Naive thymus-derived CD8-positive, alpha-beta T cell (primary cell): ENCODE results near the gene GGACT. TPM values are rescaled to one million over a fixed set of nuclear protein-coding genes. Genes with fewer than 3 reads are reported as not detected.

ENCODE experiments used
- ATAC-seq, 2 donors: fragments of 150-1000 bp; cut with Tn5 transposase in 1 of 2; sonication (Bioruptor Pico), chemical (Tn5 transposase) in 1 of 2; 1 replicate in 1 of 2; 2 replicates in 1 of 2; pipeline ENCODE4 v1.10.0; 2021; ENCODE audit warnings: mild to moderate bottlenecking in 2 of 2, moderate library complexity in 2 of 2
- POLR2A ChIA-PET: fragments of 350-600 bp; sonication (Branson Sonifier 250); formaldehyde crosslinking; loops from one replicate; lab custom pipeline; 2021; ENCODE audit warnings: antibody characterized with exemption; lab: Charles Lee
- DNase-seq, 10 donors: peaks; one replicate each; pipeline versions ENCODE4 v3.0.0 to v3.0.0-alpha.2; 2020 to 2022
- H3K27ac Mint-ChIP-seq, 10 donors: one replicate each; pipeline ENCODE4 v1.8.0; 2020 to 2022; ENCODE audit warnings: mild to moderate bottlenecking in 10 of 10, mixed read lengths in 10 of 10, moderate library complexity in 4 of 10, inconsistent platforms in 1 of 10
- H3K27me3 Mint-ChIP-seq, 5 donors: one replicate each; pipeline ENCODE4 v1.8.0; 2021 to 2022; ENCODE audit warnings: mixed read lengths in 5 of 5
- H3K36me3 Mint-ChIP-seq, 3 donors: one replicate each; pipeline ENCODE4 v1.8.0; 2020 to 2022; ENCODE audit warnings: mixed read lengths in 3 of 3, mild to moderate bottlenecking in 2 of 3, inconsistent platforms in 1 of 3
- H3K4me1 Mint-ChIP-seq, 4 donors: one replicate each; pipeline ENCODE4 v1.8.0; 2021 to 2022; ENCODE audit warnings: mixed read lengths in 4 of 4
- H3K4me3 Mint-ChIP-seq, 10 donors: one replicate each; pipeline ENCODE4 v1.8.0; 2020 to 2022; ENCODE audit warnings: mild to moderate bottlenecking in 10 of 10, mixed read lengths in 10 of 10, moderate library complexity in 6 of 10, inconsistent platforms in 1 of 10
- H3K9me3 Mint-ChIP-seq, 9 donors: one replicate each; pipeline ENCODE4 v1.8.0; 2020 to 2022; ENCODE audit warnings: mixed read lengths in 9 of 9, mild to moderate bottlenecking in 3 of 9, inconsistent platforms in 1 of 9, moderate library complexity in 1 of 9
- polyA plus RNA-seq, 3 donors: library from polyadenylated mRNA; unstranded; fragments of 300-500 nt; fragmentation: Illumina TruSeq; gene quantifications; one replicate each; pipeline ENCODE4 v1.2.3, GENCODE V29; 2021
- total RNA-seq, 8 experiments: library from RNA in 2 of 8; stranded (reverse) in 2 of 8; gene quantifications; one replicate each; pipeline ENCODE4 v1.2.3 and lab custom pipeline; 2021 to 2026

GGACT gene
- total and polyA plus RNA-seq, 5 experiments from 2014 or later: 3.5 to 10.4 (median 5.3) TPM

DNA sequence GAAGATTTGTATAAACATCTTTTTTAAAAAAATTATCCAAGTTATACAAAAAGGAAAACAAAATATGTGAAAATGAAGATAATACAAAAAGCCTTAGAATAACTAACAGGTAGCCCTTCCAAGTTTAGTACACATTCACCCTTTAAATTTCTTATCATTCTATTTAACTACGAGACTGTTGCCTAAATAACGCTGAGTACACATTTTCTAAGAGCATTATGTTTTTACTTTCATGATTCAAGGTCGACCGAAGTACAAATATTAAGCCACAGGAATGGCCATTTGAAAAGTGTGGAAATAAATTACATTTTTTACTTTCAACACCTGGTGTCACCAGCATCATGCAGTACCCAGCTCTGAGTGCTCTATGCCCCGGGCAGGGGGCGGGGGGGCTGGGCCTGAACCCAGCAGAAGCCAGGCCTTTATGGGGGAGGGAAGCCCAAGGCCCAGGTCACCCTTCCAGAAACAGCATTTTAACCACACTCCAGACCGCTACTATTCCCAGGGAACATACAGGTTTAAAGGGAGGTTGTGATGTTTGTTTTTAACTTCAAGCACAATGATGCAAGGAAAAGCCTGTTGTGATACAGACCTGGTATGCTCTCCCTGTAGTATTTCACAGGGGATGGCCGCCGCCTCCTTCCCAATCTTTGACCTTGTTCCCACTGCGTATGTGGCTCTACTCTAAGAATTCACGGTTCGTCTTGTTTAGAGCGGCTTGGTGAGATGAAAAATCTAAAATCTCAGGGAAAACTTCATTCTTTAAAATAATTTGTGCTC, 24.0 kb downstream of the GGACT start:
- Mint-ChIP-seq H3K27me3 (no peaks in the 10 kb centered on the region), H3K4me3 (no peak overlapping the region), H3K27ac (no peak overlapping the region), H3K36me3 (peaks cover 4 to 6% (median 5%) of the 10 kb centered on the region in 3 donors), H3K9me3 (peaks cover 0 to 2% (median 0%) of the 10 kb centered on the region in 9 donors), H3K4me1 (peaks cover 0 to 12% (median 6%) of the 10 kb centered on the region in 4 donors)
- POLR2A ChIA-PET: no interaction called here
- DNase-seq (no peak), ATAC-seq (no peak)

DNA sequence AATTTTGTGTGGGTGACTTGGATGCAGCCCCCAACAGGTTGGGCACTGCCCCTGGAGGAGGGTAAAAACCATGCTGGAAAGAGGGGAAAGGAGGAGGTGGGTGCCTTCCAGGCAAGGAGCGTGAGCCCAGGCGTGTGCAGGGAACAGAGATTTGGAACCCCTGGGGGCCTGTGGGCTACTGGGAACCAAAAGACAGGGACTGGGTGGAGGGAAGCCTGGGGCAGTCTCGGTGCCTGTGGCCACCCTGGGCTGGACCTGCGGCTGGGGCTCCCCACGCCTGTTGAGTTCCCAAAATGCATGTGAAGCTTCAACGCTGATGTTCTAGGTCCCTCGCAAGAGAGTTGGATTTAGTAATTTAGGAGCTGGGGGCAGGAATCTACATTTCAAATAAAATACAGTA, 24.8 kb downstream of the GGACT start:
- H3K27ac Mint-ChIP-seq: no peak overlapping the region
- DNase-seq (no peak), ATAC-seq (no peak)
- H3K9me3 Mint-ChIP-seq: peaks cover 0 to 2% (median 0%) of the 10 kb centered on the region in 9 donors
- peaks cover 0 to 12% (median 6%) of the 10 kb centered on the region in 4 donors for H3K4me1 Mint-ChIP-seq
- H3K36me3 Mint-ChIP-seq: peaks cover 4 to 6% (median 5%) of the 10 kb centered on the region in 3 donors
- POLR2A ChIA-PET: no interaction called here
- H3K27me3 Mint-ChIP-seq: no peaks in the 10 kb centered on the region
- no peak overlapping the region for H3K4me3 Mint-ChIP-seq

GRCh38 chr13:100561599-100562204, 26.9 kb downstream of the GGACT start:
- Mint-ChIP-seq H3K27ac (no peak overlapping the region), H3K27me3 (no peaks in the 10 kb centered on the region), H3K4me1 (peaks cover 0 to 9% (median 4%) of the 10 kb centered on the region in 4 donors), H3K36me3 (peaks cover 0 to 6% (median 5%) of the 10 kb centered on the region in 3 donors), H3K9me3 (peaks cover 0 to 2% (median 0%) of the 10 kb centered on the region in 9 donors), H3K4me3 (no peak overlapping the region)
- no peak for ATAC-seq
- no peak for DNase-seq
- POLR2A ChIA-PET: no interaction called here

DNA sequence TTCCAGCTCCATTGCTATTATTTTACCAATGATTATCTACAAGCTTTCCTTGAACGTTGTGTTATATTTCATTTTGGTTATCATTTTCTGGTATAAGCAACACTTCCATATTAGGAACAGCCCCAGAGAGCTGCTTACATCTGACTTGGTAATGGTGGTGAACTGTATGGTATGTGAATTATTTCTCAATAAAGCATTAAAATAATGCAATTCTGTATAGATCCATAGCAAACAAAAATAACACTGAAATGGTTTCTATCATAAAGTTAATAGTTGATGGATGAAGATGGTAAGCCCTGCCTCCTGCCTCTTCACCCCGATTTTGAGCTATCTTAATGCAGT, 27.5 kb downstream of the GGACT start:
- H3K4me3 Mint-ChIP-seq: no peak overlapping the region
- peaks cover 0 to 9% (median 3%) of the 10 kb centered on the region in 4 donors for H3K4me1 Mint-ChIP-seq
- POLR2A ChIA-PET: no interaction called here
- DNase-seq: no peak
- no peaks in the 10 kb centered on the region for H3K27me3 Mint-ChIP-seq
- no peak overlapping the region for H3K27ac Mint-ChIP-seq
- H3K36me3 Mint-ChIP-seq: peaks cover 0 to 4% (median 4%) of the 10 kb centered on the region in 3 donors
- no peaks in the 10 kb centered on the region for H3K9me3 Mint-ChIP-seq
- no peak for ATAC-seq

DNA sequence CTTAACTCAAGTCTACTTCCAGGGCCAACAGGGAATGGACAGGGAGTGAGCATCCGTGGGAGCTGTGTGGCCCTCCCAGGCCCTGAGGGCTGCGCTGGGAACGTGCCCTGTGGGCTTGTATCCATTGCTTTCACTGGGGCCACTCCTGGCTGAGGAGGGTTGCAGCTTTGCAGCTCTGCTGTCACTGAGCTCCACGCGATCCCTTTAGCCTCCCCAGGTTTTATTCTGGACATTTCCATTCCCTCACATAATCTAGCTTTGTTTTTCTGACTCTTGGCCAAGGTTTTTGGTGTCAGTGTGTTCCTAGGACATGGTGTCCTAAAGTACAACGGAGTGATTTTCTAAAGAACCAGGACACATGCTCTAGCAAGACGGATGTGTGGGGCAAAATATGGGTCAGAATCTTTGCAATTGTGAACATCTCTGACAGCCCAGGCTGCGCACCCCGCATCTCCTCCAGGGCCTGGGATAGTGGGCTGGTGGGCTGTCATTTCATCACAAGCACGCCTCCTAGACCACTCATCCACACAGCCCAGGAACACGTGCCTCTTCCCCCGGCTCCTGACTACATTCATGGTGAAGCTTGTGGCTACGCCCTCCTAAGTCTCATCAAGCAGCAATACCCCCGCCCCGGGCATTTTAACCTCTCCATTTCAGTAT, 28.0 kb downstream of the GGACT start:
- no peaks in the 10 kb centered on the region for H3K27me3 Mint-ChIP-seq
- no peak for ATAC-seq
- POLR2A ChIA-PET: no interaction called here
- H3K36me3 Mint-ChIP-seq: peaks cover 0 to 5% (median 4%) of the 10 kb centered on the region in 3 donors
- no peak for DNase-seq
- H3K27ac Mint-ChIP-seq: no peak overlapping the region
- no peak overlapping the region for H3K4me3 Mint-ChIP-seq
- H3K9me3 Mint-ChIP-seq: no peaks in the 10 kb centered on the region
- H3K4me1 Mint-ChIP-seq: peaks cover 0 to 8% (median 3%) of the 10 kb centered on the region in 4 donors

- H3K4me1 Mint-ChIP-seq: peaks cover 0 to 3% (median under 1%) of the 10 kb centered on the region in 4 donors
Measured at GRCh38 chr13:100559886-100560285, 28.7 kb downstream of the GGACT start.

GRCh38 chr13:100552755-100553154, 35.8 kb downstream of the GGACT start:
- POLR2A ChIA-PET: no interaction called here
- DNase-seq (no peak), ATAC-seq (no peak)
- H3K27me3 Mint-ChIP-seq: no peaks in the 10 kb centered on the region
- H3K36me3 Mint-ChIP-seq: peaks cover 2 to 12% (median 6%) of the 10 kb centered on the region in 3 donors
- H3K4me1 Mint-ChIP-seq: peaks cover 0 to 2% (median under 1%) of the 10 kb centered on the region in 4 donors
- no peak overlapping the region for H3K4me3 Mint-ChIP-seq
- H3K9me3 Mint-ChIP-seq: no peaks in the 10 kb centered on the region
- peak overlapping the region in 1 of 10 donors; percentile 67 for H3K27ac Mint-ChIP-seq

More at GRCh38 chr13:100559886-100560285, 28.7 kb downstream of the GGACT start:
- Mint-ChIP-seq H3K27ac (no peak overlapping the region), H3K27me3 (no peaks in the 10 kb centered on the region), H3K4me3 (no peak overlapping the region), H3K36me3 (peaks cover under 1 to 7% (median 2%) of the 10 kb centered on the region in 3 donors), H3K9me3 (no peaks in the 10 kb centered on the region)
- POLR2A ChIA-PET: no interaction called here
- no peak for ATAC-seq
- no peak for DNase-seq

DNA sequence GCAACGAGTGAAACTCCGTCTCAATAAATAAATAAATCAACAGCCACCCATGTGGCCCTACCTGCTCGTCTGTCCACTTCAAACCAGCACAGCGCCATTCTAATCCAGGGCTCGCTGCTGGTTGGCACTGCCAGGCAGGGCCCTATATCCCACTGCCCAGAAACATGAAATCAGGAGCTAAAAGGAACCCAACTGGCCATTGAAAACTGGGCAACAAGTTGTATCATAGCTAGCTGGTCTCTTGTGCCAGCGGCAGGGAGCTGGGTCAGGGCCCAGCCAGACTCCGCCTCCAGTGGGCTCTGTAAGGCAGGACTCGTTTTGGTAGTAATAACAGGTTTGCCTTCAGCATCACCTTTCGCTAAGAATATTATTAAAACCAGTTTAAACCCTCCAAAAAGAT, 39.3 kb downstream of the GGACT start:
- no peaks in the 10 kb centered on the region for H3K9me3 Mint-ChIP-seq

GRCh38 chr13:100547791-100548201, 40.8 kb downstream of the GGACT start:
- Mint-ChIP-seq H3K4me1 (peaks cover 0 to 4% (median 2%) of the 10 kb centered on the region in 4 donors), H3K4me3 (no peak overlapping the region), H3K27me3 (no peaks in the 10 kb centered on the region), H3K36me3 (no peaks in the 10 kb centered on the region), H3K9me3 (no peaks in the 10 kb centered on the region), H3K27ac (peak overlapping the region in 1 of 10 donors; percentile 34)
- no peak for ATAC-seq
- POLR2A ChIA-PET: no interaction called here
- no peak for DNase-seq

More for the DNA sequence above, 39.3 kb downstream of the GGACT start:
- Mint-ChIP-seq H3K36me3 (peaks cover 0 to 5% (median under 1%) of the 10 kb centered on the region in 3 donors), H3K27me3 (no peaks in the 10 kb centered on the region), H3K4me1 (peaks cover 0 to 2% (median 0%) of the 10 kb centered on the region in 4 donors), H3K4me3 (no peak overlapping the region), H3K27ac (no peak overlapping the region)
- POLR2A ChIA-PET: no interaction called here
- no peak for DNase-seq
- ATAC-seq: no peak

- DNase-seq (no peak), ATAC-seq (no peak)
- Mint-ChIP-seq H3K4me1 (peaks cover 0 to 11% (median 8%) of the 10 kb centered on the region in 4 donors), H3K36me3 (no peaks in the 10 kb centered on the region), H3K27ac (no peak overlapping the region), H3K27me3 (no peaks in the 10 kb centered on the region), H3K4me3 (no peak overlapping the region), H3K9me3 (no peaks in the 10 kb centered on the region)
- POLR2A ChIA-PET: no interaction called here
Measured at GRCh38 chr13:100546713-100547405, 41.7 kb downstream of the GGACT start.

DNA sequence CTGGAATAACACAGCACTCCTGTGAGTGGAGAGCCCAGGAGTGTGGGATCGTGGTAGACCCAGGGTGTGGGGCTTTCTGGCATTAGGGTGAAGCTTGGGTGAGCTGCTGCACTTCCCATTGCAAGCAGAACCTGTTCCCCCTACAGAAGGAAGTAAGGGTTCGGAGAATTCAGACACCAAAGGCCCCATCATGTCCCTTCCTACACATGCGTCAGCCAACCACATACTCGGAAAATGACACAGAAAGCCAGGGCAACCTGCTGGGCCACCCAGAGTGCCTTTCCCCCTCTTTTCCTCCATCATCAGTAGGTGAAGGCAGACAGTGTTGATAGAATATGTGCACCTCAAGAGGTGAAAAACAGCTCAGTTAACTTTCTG, 42.9 kb downstream of the GGACT start:
- H3K27me3 Mint-ChIP-seq: no peaks in the 10 kb centered on the region
- POLR2A ChIA-PET: no interaction called here
- H3K9me3 Mint-ChIP-seq: no peaks in the 10 kb centered on the region
- no peak for DNase-seq
- ATAC-seq: no peak
- no peak overlapping the region for H3K27ac Mint-ChIP-seq
- H3K4me3 Mint-ChIP-seq: no peak overlapping the region
- no peaks in the 10 kb centered on the region for H3K36me3 Mint-ChIP-seq
- H3K4me1 Mint-ChIP-seq: peaks cover 0 to 13% (median 8%) of the 10 kb centered on the region in 4 donors

GRCh38 chr13:100544866-100545683, 43.5 kb downstream of the GGACT start:
- no peak for DNase-seq
- no peak overlapping the region for H3K27ac Mint-ChIP-seq
- POLR2A ChIA-PET: no interaction called here

More at GRCh38 chr13:100544866-100545683, 43.5 kb downstream of the GGACT start:
- no peaks in the 10 kb centered on the region for H3K9me3 Mint-ChIP-seq
- ATAC-seq: no peak
- H3K36me3 Mint-ChIP-seq: peaks cover 0 to 2% (median 0%) of the 10 kb centered on the region in 3 donors
- H3K4me3 Mint-ChIP-seq: no peak overlapping the region
- no peaks in the 10 kb centered on the region for H3K27me3 Mint-ChIP-seq
- peaks cover 0 to 15% (median 8%) of the 10 kb centered on the region in 4 donors for H3K4me1 Mint-ChIP-seq
